ENCODE measurements around the gene WWOX.

- TF ChIP-seq POLR2A (IDR thresholded peaks at IDR 0.05) (no peak), CTCF (IDR thresholded peaks at IDR 0.05) (no peak), POLR2AphosphoS5 (IDR thresholded peaks at IDR 0.05) (no peak)
These were observed 922.7 kb downstream of the WWOX start for GRCh38 chr16:79021991-79022630.

Measured in gastroesophageal sphincter (tissue), 3 donors.